DMS53 treated with DMSO at 0.1 percent for 48 hours (cell line): ENCODE results near the gene AFP.
"Not testable (repeated sequence)": the region's sequence is repeated elsewhere in the genome, so short reads cannot be mapped to it uniquely, and the experiment has no call there.

Experiments
- DNase-seq: peaks from one replicate; lab custom pipeline; 2025; ENCODE audit not compliant: unreplicated experiment; lab: John Stamatoyannopoulos, UW

AFP gene

GRCh38 chr4:73435984-73436383, at the start of gene AFP:
Gene AFP, plus strand, starts transcription at chr4:73436221. Its CDS starts 42 bp downstream, at chr4:73436263.
- no peak for DNase-seq

GRCh38 chr4:73387552-73387951, 48.5 kb upstream of the AFP start:
- DNase-seq, result no peak

GRCh38 chr4:73388887-73389286, 47.1 kb upstream of the AFP start:
- no peak for DNase-seq

- DNase-seq, result not testable (repeated sequence)
These were observed 46.4 kb upstream of the AFP start for GRCh38 chr4:73389663-73390062.

- no peak for DNase-seq
These were observed 44.2 kb upstream of the AFP start for GRCh38 chr4:73391774-73392173.

- DNase-seq, result no peak
These were observed 43.1 kb upstream of the AFP start for GRCh38 chr4:73392936-73393335.

- DNase-seq, result no peak
These were observed 39.7 kb upstream of the AFP start for GRCh38 chr4:73396304-73396703.

GRCh38 chr4:73396993-73397972, 38.7 kb upstream of the AFP start:
- no peak for DNase-seq

- DNase-seq, result no peak
These were observed 34.6 kb upstream of the AFP start for GRCh38 chr4:73401412-73401811.

GRCh38 chr4:73404042-73404441, 32.0 kb upstream of the AFP start, which contains the start of gene ALB:
Gene ALB, plus strand, starts transcription at chr4:73404287. Its CDS starts 41 bp downstream, at chr4:73404328.
- no peak for DNase-seq

GRCh38 chr4:73404457-73404856, 31.6 kb upstream of the AFP start:
- no peak for DNase-seq

GRCh38 chr4:73405138-73405537, 30.9 kb upstream of the AFP start:
- no peak for DNase-seq

GRCh38 chr4:73406548-73406875, 29.5 kb upstream of the AFP start:
- no peak for DNase-seq

- no peak for DNase-seq
These were observed 28.8 kb upstream of the AFP start for GRCh38 chr4:73407227-73407673.

- DNase-seq, result no peak
These were observed 27.7 kb upstream of the AFP start for GRCh38 chr4:73408181-73408867.

GRCh38 chr4:73409012-73409862, 26.8 kb upstream of the AFP start:
- no peak for DNase-seq

- DNase-seq, result no peak
These were observed 26.0 kb upstream of the AFP start for GRCh38 chr4:73409978-73410548.

GRCh38 chr4:73410916-73411730, 24.9 kb upstream of the AFP start:
- no peak for DNase-seq

- DNase-seq, result no peak
These were observed 24.1 kb upstream of the AFP start for GRCh38 chr4:73411731-73412414.
